H7 (cell line): ENCODE results near the gene PDE1C. TPM values are rescaled to one million over a fixed set of nuclear protein-coding genes. Genes with fewer than 3 reads are reported as not detected.

ENCODE experiments used
- DNase-seq: peaks from one replicate; pipeline ENCODE4 v3.0.0; 2012
- H3K27me3 ChIP-seq: 2 replicates; pipeline ENCODE4 v1.6.0; 2011; ENCODE audit warnings: mild to moderate bottlenecking, low read length; ENCODE audit not compliant: control insufficient read depth, insufficient read depth
- H3K36me3 ChIP-seq: replicated peaks from 2 replicates; pipeline ENCODE4 v1.5.1; 2011; ENCODE audit warnings: low read length; ENCODE audit not compliant: control insufficient read depth, insufficient read depth
- H3K4me3 ChIP-seq: 2 replicates; pipeline ENCODE4 v1.5.1; 2011; ENCODE audit warnings: low read depth, mild to moderate bottlenecking, control low read depth, low read length, moderate library complexity; ENCODE audit not compliant: insufficient read depth
- total RNA-seq: library from RNA; depleted of rRNA; stranded (reverse); fragments of >200 nt; shearing (Covaris generic); gene quantifications from 2 replicates; pipeline ENCODE4 v1.2.3, GENCODE V29; 2014; rRNA removed

PDE1C gene
- total RNA-seq = 0.14 and 0.52 TPM in 2 replicates

- H3K4me3 ChIP-seq = peak within 1 kb of the TSS; percentile 53
- peaks cover 77% of the 10 kb centered on the region for H3K27me3 ChIP-seq
- DNase-seq = peak; percentile 87
- no peaks in the 10 kb centered on the region for H3K36me3 ChIP-seq
These were observed at the start of gene PDE1C for GRCh38 chr7:32070406-32071360. PDE1C (minus strand) TSS chr7:32070407.

GRCh38 chr7:32119790-32120196 is 49.6 kb upstream of the PDE1C start:
- Histone ChIP-seq H3K36me3 (no peaks in the 10 kb centered on the region), H3K4me3 (no peak overlapping the region), H3K27me3 (no peaks in the 10 kb centered on the region)
- DNase-seq = no peak

- no peaks in the 10 kb centered on the region for H3K36me3 ChIP-seq
- no peak for DNase-seq
- no peaks in the 10 kb centered on the region for H3K27me3 ChIP-seq
- H3K4me3 ChIP-seq = no peak overlapping the region
These were observed 47.6 kb upstream of the PDE1C start for GRCh38 chr7:32117837-32118236.

GRCh38 chr7:32116436-32116835 is 46.2 kb upstream of the PDE1C start:
- H3K36me3 ChIP-seq = no peaks in the 10 kb centered on the region
- H3K27me3 ChIP-seq = no peaks in the 10 kb centered on the region
- DNase-seq = no peak
- H3K4me3 ChIP-seq = no peak overlapping the region

GRCh38 chr7:32115831-32116230 is 45.6 kb upstream of the PDE1C start:
- Histone ChIP-seq H3K4me3 (no peak overlapping the region), H3K36me3 (no peaks in the 10 kb centered on the region), H3K27me3 (no peaks in the 10 kb centered on the region)
- no peak for DNase-seq

GRCh38 chr7:32108651-32109050 is 38.4 kb upstream of the PDE1C start:
- Histone ChIP-seq H3K4me3 (no peak overlapping the region), H3K27me3 (no peaks in the 10 kb centered on the region), H3K36me3 (no peaks in the 10 kb centered on the region)
- no peak for DNase-seq

- Histone ChIP-seq H3K4me3 (no peak overlapping the region), H3K27me3 (no peaks in the 10 kb centered on the region), H3K36me3 (no peaks in the 10 kb centered on the region)
- no peak for DNase-seq
These were observed 34.6 kb upstream of the PDE1C start for GRCh38 chr7:32104766-32105165.

GRCh38 chr7:32103361-32103760 is 33.2 kb upstream of the PDE1C start:
- no peaks in the 10 kb centered on the region for H3K36me3 ChIP-seq
- H3K27me3 ChIP-seq = no peaks in the 10 kb centered on the region
- DNase-seq = no peak
- H3K4me3 ChIP-seq = no peak overlapping the region

GRCh38 chr7:32102432-32102873 is 32.2 kb upstream of the PDE1C start:
- Histone ChIP-seq H3K36me3 (no peaks in the 10 kb centered on the region), H3K27me3 (no peaks in the 10 kb centered on the region), H3K4me3 (no peak overlapping the region)
- no peak for DNase-seq

- no peak for DNase-seq
- Histone ChIP-seq H3K4me3 (no peak overlapping the region), H3K36me3 (no peaks in the 10 kb centered on the region), H3K27me3 (no peaks in the 10 kb centered on the region)
These were observed 30.2 kb upstream of the PDE1C start for GRCh38 chr7:32100407-32100907.

GRCh38 chr7:32094516-32094915 is 24.3 kb upstream of the PDE1C start:
- H3K36me3 ChIP-seq = no peaks in the 10 kb centered on the region
- H3K4me3 ChIP-seq = no peak overlapping the region
- DNase-seq = no peak

GRCh38 chr7:32093415-32094408 is 23.5 kb upstream of the PDE1C start:
- Histone ChIP-seq H3K4me3 (no peak overlapping the region), H3K27me3 (no peaks in the 10 kb centered on the region), H3K36me3 (no peaks in the 10 kb centered on the region)
- DNase-seq = no peak

More at GRCh38 chr7:32094516-32094915, 24.3 kb upstream of the PDE1C start:
- no peaks in the 10 kb centered on the region for H3K27me3 ChIP-seq

GRCh38 chr7:32092346-32092745 is 22.1 kb upstream of the PDE1C start:
- Histone ChIP-seq H3K27me3 (no peaks in the 10 kb centered on the region), H3K36me3 (no peaks in the 10 kb centered on the region), H3K4me3 (no peak overlapping the region)
- no peak for DNase-seq

GRCh38 chr7:32091608-32092210 is 21.5 kb upstream of the PDE1C start:
- Histone ChIP-seq H3K27me3 (no peaks in the 10 kb centered on the region), H3K4me3 (no peak overlapping the region), H3K36me3 (no peaks in the 10 kb centered on the region)
- no peak for DNase-seq
